RPMI7951 (cell line): ENCODE results near the gene BSN. TPM values are rescaled to one million over a fixed set of nuclear protein-coding genes. Genes with fewer than 3 reads are reported as not detected.
A peak's percentile ranks its signal among the peaks of the same experiment; 100 is the strongest.

Source experiments
- DNase-seq: peaks from one replicate; pipeline ENCODE4 v3.0.0-alpha.2; 2012; ENCODE audit warnings: low read depth
- total RNA-seq: library from RNA; depleted of rRNA; stranded (reverse); fragments of >200 nt; shearing (Covaris generic); gene quantifications from 2 replicates; pipeline ENCODE4 v1.2.3, GENCODE V29; 2014; rRNA removed

Gene BSN, protein sequence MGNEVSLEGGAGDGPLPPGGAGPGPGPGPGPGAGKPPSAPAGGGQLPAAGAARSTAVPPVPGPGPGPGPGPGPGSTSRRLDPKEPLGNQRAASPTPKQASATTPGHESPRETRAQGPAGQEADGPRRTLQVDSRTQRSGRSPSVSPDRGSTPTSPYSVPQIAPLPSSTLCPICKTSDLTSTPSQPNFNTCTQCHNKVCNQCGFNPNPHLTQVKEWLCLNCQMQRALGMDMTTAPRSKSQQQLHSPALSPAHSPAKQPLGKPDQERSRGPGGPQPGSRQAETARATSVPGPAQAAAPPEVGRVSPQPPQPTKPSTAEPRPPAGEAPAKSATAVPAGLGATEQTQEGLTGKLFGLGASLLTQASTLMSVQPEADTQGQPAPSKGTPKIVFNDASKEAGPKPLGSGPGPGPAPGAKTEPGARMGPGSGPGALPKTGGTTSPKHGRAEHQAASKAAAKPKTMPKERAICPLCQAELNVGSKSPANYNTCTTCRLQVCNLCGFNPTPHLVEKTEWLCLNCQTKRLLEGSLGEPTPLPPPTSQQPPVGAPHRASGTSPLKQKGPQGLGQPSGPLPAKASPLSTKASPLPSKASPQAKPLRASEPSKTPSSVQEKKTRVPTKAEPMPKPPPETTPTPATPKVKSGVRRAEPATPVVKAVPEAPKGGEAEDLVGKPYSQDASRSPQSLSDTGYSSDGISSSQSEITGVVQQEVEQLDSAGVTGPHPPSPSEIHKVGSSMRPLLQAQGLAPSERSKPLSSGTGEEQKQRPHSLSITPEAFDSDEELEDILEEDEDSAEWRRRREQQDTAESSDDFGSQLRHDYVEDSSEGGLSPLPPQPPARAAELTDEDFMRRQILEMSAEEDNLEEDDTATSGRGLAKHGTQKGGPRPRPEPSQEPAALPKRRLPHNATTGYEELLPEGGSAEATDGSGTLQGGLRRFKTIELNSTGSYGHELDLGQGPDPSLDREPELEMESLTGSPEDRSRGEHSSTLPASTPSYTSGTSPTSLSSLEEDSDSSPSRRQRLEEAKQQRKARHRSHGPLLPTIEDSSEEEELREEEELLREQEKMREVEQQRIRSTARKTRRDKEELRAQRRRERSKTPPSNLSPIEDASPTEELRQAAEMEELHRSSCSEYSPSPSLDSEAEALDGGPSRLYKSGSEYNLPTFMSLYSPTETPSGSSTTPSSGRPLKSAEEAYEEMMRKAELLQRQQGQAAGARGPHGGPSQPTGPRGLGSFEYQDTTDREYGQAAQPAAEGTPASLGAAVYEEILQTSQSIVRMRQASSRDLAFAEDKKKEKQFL (N-terminal part only)
- under 0.01 and 0.10 TPM in 2 replicates for total RNA-seq

DNA sequence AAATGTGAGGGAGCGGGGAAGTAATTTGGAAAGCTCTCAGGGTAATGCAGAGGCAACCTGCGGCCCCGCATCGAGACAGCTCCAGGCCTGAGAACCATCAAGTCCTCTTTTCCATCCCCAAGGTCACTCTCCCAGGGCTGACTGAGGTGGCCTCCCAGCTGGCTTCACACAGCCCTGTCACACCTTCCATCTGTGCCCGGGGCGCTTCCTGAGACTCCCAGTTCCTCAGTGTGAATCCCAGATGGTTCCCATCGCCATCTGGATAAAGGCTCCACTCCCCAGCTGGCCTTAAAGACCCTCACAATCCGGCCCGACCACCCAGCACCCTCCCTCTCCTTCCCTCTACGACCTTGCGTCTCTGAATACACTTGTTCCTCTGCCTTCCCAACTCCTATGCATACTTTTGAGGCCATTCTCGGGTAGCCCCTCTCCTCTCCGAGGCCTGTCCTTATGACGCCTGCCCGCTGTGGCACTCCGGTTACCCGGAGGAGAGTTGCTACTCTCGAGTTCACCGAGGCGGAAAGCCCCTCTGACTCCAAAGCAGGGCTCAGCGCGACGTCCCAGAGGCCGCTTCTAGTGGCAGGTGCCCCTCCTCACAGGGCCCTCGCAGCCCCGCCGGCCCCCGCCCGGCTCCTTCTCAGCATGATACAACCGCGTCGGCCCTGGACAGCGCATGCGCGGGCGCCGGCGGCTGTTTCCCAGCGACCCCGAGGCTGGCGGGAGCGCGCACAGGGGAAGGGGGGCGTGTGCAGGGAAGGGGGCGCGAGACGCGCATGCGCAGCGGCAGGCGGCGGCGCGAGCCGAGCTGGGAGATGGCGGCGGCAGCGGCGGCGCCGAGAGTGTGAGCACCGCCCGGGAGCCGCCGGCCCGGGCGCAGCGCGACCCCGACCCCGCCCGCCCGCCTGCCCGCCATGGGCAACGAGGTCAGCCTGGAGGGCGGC, at the start of gene BSN:
Gene BSN (plus strand): TSS at position 786 of the 941 bp plus-strand sequence. CDS start 126 bp downstream, at position 912.
- peak; percentile 71 for DNase-seq

DNA sequence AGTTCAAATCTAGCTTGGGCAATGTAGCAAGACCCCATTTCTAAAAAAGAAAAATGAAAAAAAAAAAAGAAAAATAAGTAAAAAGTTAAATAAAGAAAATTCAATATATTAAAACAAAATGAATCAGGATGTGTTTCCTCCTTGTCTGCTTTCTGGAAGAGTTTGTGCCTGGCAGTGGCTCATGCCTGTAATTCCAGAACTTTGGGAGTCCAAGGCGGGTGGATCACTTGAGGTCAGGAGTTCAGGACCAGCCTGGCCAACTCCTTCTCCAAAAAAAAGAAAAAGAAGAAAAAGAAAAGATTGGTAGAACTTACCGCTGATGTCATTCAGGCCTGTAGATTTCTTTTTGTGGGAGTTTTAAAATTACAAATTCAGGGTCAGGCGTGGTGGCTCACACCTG, 47.4 kb upstream of the BSN start:
- no peak for DNase-seq

DNA sequence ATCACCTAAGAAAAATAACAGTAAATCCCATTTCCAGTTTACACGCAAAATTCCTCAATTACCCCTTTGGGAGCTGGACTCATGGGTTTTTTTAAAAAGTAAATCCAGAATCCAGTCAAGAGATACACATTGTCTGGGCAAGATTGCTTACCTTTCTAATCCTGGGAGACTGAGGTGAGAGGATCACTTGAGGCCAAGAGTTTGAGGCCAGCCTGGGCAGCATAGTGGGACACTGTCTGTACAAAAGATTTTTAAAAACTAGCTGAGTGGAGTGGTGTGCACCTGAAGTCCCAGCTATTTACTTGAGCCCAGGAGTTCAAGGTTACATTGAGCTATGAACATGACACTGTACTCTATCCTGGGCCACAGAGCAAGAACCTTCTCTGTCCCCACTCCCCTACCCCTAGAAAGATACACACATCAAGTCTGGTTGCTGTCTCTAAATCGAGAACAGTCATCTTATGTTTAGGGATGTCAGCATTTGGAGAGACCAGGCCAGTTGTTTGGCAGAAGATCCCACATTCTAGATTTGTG, 45.2 kb upstream of the BSN start:
- no peak for DNase-seq

DNA sequence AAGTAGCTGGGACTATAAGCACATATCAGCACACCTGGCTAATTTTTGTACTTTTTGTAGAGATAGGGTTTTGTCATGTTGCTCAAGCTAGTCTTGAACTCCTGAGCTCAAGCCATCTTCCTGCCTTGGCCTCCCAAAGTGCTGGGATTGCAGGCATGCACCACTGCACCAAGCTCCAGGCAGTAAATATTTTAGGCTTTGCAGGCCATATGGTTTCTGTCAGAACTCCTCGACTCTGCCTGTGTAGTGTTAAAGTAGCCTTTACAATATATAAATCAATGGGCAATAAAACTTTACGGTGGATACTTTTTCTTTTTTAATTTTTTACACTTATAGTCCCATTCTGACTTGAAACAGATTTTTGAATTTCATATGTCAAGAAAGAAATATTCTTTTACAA, 42.6 kb upstream of the BSN start:
- DNase-seq, result no peak

DNA sequence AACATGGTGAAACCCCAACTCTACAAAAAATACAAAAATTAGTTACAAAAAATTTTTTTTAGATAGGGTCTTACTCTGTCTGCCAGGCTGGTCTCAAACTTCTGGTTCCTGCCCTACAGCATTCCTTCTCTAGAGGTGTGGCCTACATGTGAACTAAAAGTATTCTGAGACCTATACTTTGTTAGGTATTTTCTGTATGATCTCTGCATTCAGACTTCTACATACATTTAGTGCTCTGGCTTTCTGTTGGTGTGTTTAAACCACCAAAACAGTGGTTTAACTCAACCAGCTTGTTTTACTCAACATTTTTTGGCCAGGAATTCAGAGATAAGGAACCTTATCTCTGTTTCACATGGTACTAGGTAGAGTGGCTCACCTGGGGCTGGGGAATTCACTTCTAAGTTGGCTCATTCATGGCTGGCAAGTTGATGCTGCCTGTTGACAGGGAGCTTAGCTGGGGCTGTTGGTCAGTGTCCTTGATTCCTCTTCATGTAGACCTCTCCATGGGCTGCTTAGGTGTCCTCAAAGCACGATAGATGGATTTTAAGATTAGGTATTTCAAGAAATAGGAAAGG, 41.4 kb upstream of the BSN start:
- no peak for DNase-seq

DNA sequence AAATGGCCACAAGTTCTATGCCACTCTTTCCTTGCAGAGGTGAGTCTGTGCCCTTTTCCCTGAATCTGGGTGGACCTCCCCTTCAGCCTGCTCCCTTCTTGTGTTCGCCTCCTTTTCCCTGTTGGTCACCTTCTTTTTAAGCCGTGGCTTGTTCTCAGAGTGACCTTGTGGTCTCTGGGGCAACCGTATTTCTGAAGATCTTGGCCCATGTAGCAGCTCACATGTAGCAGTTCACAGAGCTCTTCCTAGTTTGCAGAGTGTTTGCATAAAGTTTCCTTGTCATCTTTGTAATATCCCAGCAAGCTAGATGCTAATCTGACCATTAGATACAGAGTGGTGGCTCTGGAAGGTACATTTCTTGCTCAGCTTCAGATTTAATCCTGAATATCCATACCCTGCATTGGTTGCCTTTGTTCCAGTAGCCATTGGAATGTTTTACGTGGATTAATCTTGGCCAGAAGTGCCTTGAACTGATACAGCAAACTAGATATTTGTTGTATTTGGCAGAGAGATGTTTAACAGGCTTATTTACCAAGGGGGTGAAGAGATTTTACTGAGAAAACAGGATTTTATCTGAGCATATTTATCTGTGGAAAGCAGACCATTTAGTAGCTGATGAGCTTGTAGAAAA, 40.7 kb upstream of the BSN start:
- DNase-seq, result no peak

DNA sequence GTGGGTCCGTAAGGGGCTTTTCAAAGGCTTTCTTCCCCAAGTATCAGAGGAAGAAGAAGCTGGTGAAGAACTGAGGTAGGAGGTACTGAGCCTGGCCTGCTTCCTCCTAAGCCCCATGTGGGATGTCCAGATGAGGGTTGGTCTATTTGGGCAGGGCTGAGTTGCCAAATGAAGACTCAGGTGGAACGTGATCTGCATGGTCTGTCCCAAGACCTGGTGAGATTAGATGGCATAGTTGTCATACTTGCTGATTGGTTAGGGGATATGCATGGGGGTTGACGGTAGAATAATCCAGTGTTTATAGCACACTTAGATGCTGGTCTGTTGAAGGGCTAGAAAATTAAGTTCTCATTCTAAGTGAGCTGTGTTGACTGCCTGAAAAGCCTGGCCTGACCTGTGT, 36.3 kb upstream of the BSN start:
- no peak for DNase-seq

DNA sequence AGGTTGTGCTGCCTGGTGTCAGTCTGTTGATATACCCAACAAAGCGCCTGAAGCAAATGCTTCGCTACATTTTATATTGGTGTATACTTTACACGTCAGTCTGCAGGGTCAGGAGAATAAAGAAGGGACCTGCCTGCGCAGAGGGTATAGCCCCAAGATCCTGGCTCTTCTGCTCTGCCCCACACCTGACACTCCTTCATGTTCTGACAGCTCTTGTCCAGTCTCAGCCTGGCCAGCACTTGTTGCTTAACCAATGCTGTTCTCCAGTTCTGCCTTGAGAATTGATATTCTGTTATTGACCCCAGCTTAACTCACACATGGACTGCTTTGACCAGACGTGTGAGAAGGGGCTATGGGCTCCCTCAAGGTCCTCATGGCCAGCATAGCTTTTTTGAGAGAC, 35.8 kb upstream of the BSN start:
- DNase-seq, result no peak

DNA sequence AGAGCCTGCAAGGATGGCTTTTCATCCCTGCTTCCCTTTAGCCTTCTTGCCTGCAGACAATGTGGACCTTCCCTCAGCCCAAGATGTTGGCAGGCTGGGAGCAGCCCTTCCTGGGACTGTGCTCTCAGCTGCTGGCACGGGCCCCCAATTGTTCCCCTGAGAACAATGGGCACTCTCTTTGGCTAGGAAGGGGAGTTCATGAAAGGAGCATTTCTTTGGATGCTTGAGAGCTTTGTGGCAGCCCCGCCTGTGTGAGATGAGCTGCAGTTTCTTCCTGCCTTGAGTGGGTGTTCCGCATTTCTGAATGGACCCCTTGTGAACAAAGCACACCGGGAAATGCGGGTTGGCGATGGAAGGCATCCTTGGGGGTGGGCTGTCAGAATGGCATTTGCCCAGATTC, 35.0 kb upstream of the BSN start:
- peak; percentile 54 for DNase-seq

DNA sequence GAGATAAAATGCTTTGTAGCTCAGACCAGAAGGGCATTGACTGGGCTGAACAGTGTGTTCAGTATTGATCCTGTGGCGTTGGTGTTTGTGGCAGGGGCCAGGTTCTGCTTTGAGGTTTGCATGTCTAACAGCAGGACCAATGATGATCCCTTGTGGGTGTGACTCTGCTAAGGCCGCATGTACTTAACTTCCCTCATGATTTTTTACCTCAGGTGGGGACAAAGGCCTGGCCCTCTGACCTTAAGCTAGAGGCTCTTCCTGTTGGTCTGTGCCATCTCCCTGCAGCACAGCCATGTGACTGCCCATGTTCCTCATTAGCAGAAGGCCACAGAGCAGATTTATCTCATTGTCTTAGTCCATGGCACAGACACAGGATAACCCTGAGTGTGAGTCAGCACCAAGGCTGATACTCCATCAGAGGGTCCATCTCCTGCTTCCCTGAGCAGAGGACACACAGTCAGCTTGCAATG, 34.3 kb upstream of the BSN start:
- peak; percentile 14 for DNase-seq

DNA sequence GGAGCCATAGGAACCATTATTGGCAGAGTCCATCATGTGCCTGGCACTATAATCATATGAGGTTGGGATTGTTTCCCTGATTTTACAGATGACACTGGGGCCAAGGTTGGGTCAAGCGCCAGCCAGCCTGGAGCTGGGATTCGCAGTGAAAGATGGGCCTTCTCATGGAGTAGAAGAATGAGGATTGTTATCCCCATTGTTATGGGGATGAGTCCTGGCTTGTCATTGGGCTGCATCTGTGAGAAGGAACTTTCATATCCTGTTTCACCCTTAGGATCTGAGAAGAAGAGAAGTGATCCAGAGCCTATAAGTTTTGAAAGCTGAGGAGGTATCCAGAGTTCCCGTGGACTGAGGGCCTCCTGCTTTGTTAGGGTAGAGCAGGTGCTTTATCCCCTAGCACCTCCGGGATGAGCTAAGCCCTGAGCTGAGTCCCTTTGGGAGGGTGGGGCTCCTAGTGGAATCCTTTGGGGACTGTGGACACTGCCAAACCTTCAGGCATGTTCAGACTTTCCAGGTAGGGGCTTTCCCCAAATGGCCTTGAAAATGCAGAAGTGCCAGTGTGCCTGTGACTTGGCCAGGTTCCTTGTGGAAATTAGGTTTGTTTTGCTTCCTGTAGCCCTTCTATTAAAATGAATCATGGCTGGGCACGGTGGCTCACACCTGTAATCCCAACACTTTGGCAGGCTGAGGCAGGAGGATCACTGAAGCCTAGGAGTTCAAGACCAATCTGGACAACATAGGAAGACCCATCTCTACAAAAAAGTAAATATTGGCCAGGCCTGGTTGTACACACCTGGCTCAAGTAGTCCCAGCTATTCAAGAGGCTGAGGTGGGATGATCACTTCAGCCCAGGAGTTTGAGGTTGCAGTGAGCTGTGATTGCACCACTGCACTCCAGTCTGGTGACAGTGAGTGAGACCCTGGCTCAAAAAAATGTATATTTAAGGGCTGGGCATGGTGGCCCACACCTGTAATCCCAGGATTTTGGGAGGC, 30.2 kb upstream of the BSN start:
- no peak for DNase-seq

DNA sequence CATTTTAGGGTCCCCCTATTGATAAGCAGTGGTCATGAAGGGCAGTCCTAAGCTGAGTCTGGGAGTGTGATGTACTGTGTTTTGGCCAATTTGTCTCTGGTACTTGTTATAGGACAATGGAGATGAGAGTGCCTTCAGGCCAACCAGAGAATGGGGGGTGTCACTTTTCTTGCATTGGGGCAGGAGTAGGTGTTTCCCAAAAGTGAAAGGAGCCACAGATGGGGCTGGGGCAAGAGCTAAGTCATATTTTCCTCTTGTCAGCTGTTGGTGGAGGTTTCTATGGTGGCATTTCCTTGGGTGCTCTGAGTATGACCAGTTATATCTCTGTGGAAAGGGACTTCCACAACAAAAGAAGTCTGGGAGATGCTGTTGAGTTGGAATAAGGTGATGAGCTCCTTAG, 24.7 kb upstream of the BSN start:
- no peak for DNase-seq

DNA sequence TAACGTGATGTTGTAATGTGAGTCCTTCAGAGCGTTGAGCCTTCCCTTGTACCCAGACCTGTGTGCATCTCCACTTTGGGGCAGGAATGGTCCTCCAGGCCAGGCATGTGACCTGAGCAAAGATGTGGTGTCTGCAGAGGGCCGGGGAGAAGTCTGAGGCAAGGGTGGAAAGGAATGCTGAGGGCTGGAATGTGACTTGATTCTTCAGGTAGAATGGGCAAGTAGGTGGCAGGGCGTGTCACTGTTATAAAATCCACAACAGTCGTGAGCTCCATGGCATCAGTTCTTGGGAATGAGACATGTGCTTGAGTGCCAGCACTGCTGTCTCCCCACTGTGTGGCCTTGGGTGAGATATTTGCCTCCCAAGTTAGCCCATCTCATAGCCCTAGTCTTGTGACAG, 24.0 kb upstream of the BSN start:
- DNase-seq, result no peak

DNA sequence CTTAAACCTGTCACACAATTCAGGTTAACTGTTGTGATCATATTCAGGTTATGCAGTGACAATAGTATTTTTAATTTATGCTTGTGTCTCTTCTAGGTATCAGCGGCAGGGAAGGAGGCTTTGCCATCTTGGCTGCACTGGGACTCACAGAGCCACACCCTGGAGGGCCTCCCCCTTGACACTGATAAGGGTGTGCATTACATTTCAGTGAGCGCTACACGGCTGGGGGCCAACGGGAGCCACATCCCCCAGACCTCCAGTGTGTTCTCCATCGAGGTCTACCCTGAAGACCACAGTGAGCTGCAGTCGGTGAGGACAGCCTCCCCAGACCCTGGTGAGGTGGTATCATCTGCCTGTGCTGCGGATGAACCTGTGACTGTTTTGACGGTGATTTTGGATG, 23.6 kb upstream of the BSN start:
- DNase-seq, result no peak

DNA sequence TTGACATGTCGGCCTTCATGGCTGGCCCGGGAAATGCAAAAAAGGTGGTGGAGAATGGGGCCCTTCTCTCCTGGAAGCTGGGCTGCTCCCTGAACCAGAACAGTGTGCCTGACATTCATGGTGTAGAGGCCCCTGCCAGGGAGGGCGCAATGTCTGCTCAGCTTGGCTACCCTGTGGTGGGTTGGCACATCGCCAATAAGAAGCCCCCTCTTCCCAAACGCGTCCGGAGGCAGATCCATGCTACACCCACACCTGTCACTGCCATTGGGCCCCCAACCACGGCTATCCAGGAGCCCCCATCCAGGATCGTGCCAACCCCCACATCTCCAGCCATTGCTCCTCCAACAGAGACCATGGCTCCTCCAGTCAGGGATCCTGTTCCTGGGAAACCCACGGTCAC, 23.1 kb upstream of the BSN start:
- no peak for DNase-seq

DNA sequence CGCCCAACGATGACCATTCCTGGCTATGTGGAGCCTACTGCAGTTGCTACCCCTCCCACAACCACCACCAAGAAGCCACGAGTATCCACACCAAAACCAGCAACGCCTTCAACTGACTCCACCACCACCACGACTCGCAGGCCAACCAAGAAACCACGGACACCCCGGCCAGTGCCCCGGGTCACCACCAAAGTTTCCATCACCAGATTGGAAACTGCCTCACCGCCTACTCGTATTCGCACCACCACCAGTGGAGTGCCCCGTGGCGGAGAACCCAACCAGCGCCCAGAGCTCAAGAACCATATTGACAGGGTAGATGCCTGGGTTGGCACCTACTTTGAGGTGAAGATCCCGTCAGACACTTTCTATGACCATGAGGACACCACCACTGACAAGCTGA, 22.6 kb upstream of the BSN start:
- no peak for DNase-seq

DNA sequence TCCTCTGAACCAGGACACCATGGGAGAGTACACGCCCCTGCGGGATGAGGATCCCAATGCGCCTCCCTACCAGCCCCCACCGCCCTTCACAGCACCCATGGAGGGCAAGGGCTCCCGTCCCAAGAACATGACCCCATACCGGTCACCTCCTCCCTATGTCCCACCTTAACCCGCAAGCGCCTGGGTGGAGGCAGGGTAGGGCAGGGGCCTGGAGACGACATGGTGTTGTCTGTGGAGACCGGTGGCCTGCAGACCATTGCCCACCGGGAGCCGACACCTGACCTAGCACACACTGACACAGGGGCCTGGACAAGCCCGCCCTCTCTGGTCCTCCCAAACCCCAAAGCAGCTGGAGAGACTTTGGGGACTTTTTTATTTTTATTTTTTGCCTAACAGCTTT, 21.2 kb upstream of the BSN start:
- DNase-seq, result no peak

DNA sequence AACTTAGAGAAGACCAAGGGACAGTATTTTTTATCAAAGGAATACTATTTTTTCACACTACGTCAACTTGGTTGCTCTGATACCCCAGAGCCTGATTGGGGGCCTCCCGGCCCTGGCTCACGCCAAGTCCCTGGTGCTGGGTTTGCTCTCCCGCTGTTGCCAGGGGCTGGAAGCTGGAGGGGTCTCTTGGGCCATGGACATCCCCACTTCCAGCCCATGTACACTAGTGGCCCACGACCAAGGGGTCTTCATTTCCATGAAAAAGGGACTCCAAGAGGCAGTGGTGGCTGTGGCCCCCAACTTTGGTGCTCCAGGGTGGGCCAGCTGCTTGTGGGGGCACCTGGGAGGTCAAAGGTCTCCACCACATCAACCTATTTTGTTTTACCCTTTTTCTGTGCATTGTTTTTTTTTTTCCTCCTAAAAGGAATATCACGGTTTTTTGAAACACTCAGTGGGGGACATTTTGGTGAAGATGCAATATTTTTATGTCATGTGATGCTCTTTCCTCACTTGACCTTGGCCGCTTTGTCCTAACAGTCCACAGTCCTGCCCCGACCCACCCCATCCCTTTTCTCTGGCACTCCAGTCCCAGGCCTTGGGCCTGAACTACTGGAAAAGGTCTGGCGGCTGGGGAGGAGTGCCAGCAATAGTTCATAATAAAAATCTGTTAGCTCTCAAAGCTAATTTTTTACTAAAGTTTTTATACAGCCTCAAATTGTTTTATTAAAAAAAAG, 20.3 kb upstream of the BSN start:
- no peak for DNase-seq
